Measurements from ENCODE around the gene AHCY.

GRCh38 chr20:34262488-34263288, 40.5 kb downstream of the AHCY start:
- TF ChIP-seq, protein P1, sequence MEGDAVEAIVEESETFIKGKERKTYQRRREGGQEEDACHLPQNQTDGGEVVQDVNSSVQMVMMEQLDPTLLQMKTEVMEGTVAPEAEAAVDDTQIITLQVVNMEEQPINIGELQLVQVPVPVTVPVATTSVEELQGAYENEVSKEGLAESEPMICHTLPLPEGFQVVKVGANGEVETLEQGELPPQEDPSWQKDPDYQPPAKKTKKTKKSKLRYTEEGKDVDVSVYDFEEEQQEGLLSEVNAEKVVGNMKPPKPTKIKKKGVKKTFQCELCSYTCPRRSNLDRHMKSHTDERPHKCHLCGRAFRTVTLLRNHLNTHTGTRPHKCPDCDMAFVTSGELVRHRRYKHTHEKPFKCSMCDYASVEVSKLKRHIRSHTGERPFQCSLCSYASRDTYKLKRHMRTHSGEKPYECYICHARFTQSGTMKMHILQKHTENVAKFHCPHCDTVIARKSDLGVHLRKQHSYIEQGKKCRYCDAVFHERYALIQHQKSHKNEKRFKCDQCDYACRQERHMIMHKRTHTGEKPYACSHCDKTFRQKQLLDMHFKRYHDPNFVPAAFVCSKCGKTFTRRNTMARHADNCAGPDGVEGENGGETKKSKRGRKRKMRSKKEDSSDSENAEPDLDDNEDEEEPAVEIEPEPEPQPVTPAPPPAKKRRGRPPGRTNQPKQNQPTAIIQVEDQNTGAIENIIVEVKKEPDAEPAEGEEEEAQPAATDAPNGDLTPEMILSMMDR (IDR thresholded peaks at IDR 0.05), result no peak
- no peak for TF ChIP-seq EP300 (IDR thresholded peaks at IDR 0.05)

Measured in tibial nerve (tissue), 4 donors.